22Rv1 (cell line): ENCODE data around the gene DERA.

Source experiments
- CTCF ChIP-seq: fragments of 450-650 bp; IDR thresholded peaks from 2 replicates; pipeline ENCODE4 v1.5.1; 2017; ENCODE audit warnings: mild to moderate bottlenecking
- ZFX ChIP-seq: fragments of 450-650 bp; IDR thresholded peaks from 2 replicates; pipeline ENCODE4 v1.6.1; 2017; ENCODE audit warnings: antibody characterized with exemption, borderline replicate concordance

GRCh38 chr12:15982921-15983320 is 71.8 kb downstream of the DERA start:
- no peak for TF ChIP-seq CTCF
- TF ChIP-seq ZFX = no peak
